Right lobe of liver (tissue), 6 donors: ENCODE data around the gene ARRB1. TPM values are rescaled to one million over a fixed set of nuclear protein-coding genes. Genes with fewer than 3 reads are reported as not detected.
A peak's percentile ranks its signal among the peaks of the same experiment; 100 is the strongest.

Experiments
- ATAC-seq, 4 donors: fragments of 200-7000 bp; cut with Tn5 transposase; one replicate each; pipeline ENCODE4 v1.9.1; 2020; ENCODE audit warnings: mild to moderate bottlenecking in 4 of 4, moderate library complexity in 4 of 4
- DNase-seq, 3 donors: peaks; one replicate each; pipeline ENCODE4 v3.0.0-alpha.2; 2020
- H3K27ac ChIP-seq, 3 donors: fragments of 200-600 bp; one replicate each; pipeline ENCODE4 v1.8.0; 2022
- H3K27me3 ChIP-seq, 2 donors: fragments of 200-600 bp; one replicate each; pipeline ENCODE4 v1.8.0; 2022
- H3K36me3 ChIP-seq, 4 donors: fragments of 200-600 bp; sonication (generic) in 1 of 4; one replicate each; pipeline versions ENCODE4 v1.5.1 to v1.8.0; 2017 to 2022; ENCODE audit warnings: control low read depth in 1 of 4
- H3K4me1 ChIP-seq, 4 donors: fragments of 200-600 bp; sonication (generic) in 1 of 4; one replicate each; pipeline versions ENCODE4 v1.5.1 to v1.8.0; 2017 to 2022; ENCODE audit warnings: control low read depth in 1 of 4
- H3K4me3 ChIP-seq, 3 donors: fragments of 200-600 bp; one replicate each; pipeline ENCODE4 v1.8.0; 2022
- H3K9me3 ChIP-seq, 4 donors: fragments of 200-600 bp; sonication (generic) in 1 of 4; one replicate each; pipeline versions ENCODE4 v1.5.1 to v1.8.0; 2017 to 2022; ENCODE audit warnings: control low read depth in 1 of 4
- CTCF ChIP-seq, 4 donors: fragments of 200-600 bp in 3 of 4; fragments of 450-650 bp in 1 of 4; IDR thresholded peaks; one replicate each; pipeline versions ENCODE4 v1.5.1 to v1.8.0; 2016 to 2022; ENCODE audit warnings: antibody characterized with exemption in 4 of 4, mild to moderate bottlenecking in 2 of 4
- POLR2A ChIP-seq: fragments of 450-650 bp; IDR thresholded peaks from one replicate; pipeline ENCODE4 v1.6.1; 2017; ENCODE audit warnings: antibody characterized with exemption, mild to moderate bottlenecking
- WGBS: methylation state at CpG from one replicate; pipeline ENCODE4 v1.1.6; 2018; ENCODE audit warnings: low coverage, low lambda C conversion rate; ENCODE audit not compliant: insufficient coverage; ENCODE audit errors: missing lambda C conversion rate; 5-methylcytosine and 5-hydroxymethylcytosine counted together
- intact Hi-C, 2 donors: fragments of 100-400 bp; cut with DNase I; formaldehyde crosslinking; loops; one replicate each; pipeline versions ENCODE4 v1.11.2 to v1.14.1; 2022
- total RNA-seq, 6 experiments: library from RNA; depleted of rRNA in 2 of 6; stranded (reverse); fragments of >200 nt in 2 of 6; fragmentation: NEBNext Ultra II Directional in 3 of 6; extraction: Animal tissue kit (Norgen Biotek cat#: 25700) in 3 of 6; gene quantifications; one replicate each; pipeline versions ENCODE4 v1.1.0 to v1.2.4, GENCODE V29; 2016 to 2023
- donor health status: DM: no; HTN: yes; CAD: no.
- donor health status: DM: no; HTN: no; CAD: no.
- donor health status: DM: no; HTN: no; CAD: no.
- donor health status: DM: no; HTN: yes; CAD: no.
- donor health status: DM: no; HTN: yes; CAD: no.

The ARRB1 gene
- total RNA-seq, 6 experiments from 2014 or later: 8.6 to 26.4 (median 24.5) TPM

- DNase-seq: no peak
- Histone ChIP-seq H3K27me3 (peaks cover 0 to 12% of the 10 kb centered on the region in 2 donors), H3K27ac (no peak overlapping the region), H3K36me3 (no peaks in the 10 kb centered on the region), H3K4me1 (peaks cover 0 to 7% (median 0%) of the 10 kb centered on the region in 4 donors), H3K4me3 (no peak overlapping the region), H3K9me3 (no peaks in the 10 kb centered on the region)
- intact Hi-C loops: no loop called here
- no peak for ATAC-seq
- no peak for TF ChIP-seq CTCF (IDR thresholded peaks at IDR 0.05)
- no peak for TF ChIP-seq POLR2A
- 58% methylated on average over 5 of the region's 8 CpGs for WGBS
Observed at GRCh38 chr11:75236062-75236461, 115.4 kb downstream of the ARRB1 start.

- no peak overlapping the region for H3K27ac ChIP-seq
- H3K36me3 ChIP-seq: no peaks in the 10 kb centered on the region
- no peaks in the 10 kb centered on the region for H3K4me1 ChIP-seq
- H3K27me3 ChIP-seq: no peaks in the 10 kb centered on the region
- ATAC-seq: peak; percentile 34 to 71 (median 50)
- H3K9me3 ChIP-seq: no peaks in the 10 kb centered on the region
- H3K4me3 ChIP-seq: no peak overlapping the region
- DNase-seq: no peak
- intact Hi-C loops: no loop called here
- 36% methylated on average over 3 of the region's 3 CpGs for WGBS
- TF ChIP-seq POLR2A (no peak), CTCF (IDR thresholded peaks at IDR 0.05) (no peak)
Observed at GRCh38 chr11:75233754-75234172, 117.7 kb downstream of the ARRB1 start.

GRCh38 chr11:75230621-75231020, 120.8 kb downstream of the ARRB1 start:
- no peak for DNase-seq
- H3K4me1 ChIP-seq: no peaks in the 10 kb centered on the region
- no peak for ATAC-seq
- intact Hi-C loops: no loop called here
- no peak for TF ChIP-seq POLR2A
- TF ChIP-seq CTCF (IDR thresholded peaks at IDR 0.05): no peak
- no peaks in the 10 kb centered on the region for H3K36me3 ChIP-seq
- H3K4me3 ChIP-seq: no peak overlapping the region
- H3K27me3 ChIP-seq: no peaks in the 10 kb centered on the region
- 42% methylated on average over 2 of the region's 2 CpGs for WGBS
- H3K9me3 ChIP-seq: no peaks in the 10 kb centered on the region
- H3K27ac ChIP-seq: no peak overlapping the region

GRCh38 chr11:75229466-75229865, 122.0 kb downstream of the ARRB1 start:
- intact Hi-C loops: no loop called here

More at GRCh38 chr11:75229466-75229865, 122.0 kb downstream of the ARRB1 start:
- H3K4me3 ChIP-seq: no peak overlapping the region
- no peaks in the 10 kb centered on the region for H3K27me3 ChIP-seq
- TF ChIP-seq POLR2A (no peak), CTCF (IDR thresholded peaks at IDR 0.05) (no peak)
- 80% methylated on average over 1 of the region's 2 CpGs for WGBS
- H3K4me1 ChIP-seq: no peaks in the 10 kb centered on the region
- DNase-seq (no peak), ATAC-seq (no peak)
- no peaks in the 10 kb centered on the region for H3K9me3 ChIP-seq
- H3K36me3 ChIP-seq: no peaks in the 10 kb centered on the region
- H3K27ac ChIP-seq: no peak overlapping the region
